Hypothalamus (tissue), 51 donors: ENCODE data around the gene PDZD8.
"Not testable (repeated sequence)": the region's sequence is repeated elsewhere in the genome, so short reads cannot be mapped to it uniquely, and the experiment has no call there.

Experiments
- DNase-seq, 51 donors: peaks; one replicate each; lab custom pipeline; 2025; lab: John Stamatoyannopoulos, UW

Gene PDZD8

GRCh38 chr10:117303451-117303850, 71.8 kb downstream of the PDZD8 start:
- not testable (repeated sequence) for DNase-seq

- DNase-seq = no peak
Measured at GRCh38 chr10:117300671-117301070, 74.6 kb downstream of the PDZD8 start.

- no peak for DNase-seq
Measured at GRCh38 chr10:117299435-117299834, 75.8 kb downstream of the PDZD8 start.

DNA sequence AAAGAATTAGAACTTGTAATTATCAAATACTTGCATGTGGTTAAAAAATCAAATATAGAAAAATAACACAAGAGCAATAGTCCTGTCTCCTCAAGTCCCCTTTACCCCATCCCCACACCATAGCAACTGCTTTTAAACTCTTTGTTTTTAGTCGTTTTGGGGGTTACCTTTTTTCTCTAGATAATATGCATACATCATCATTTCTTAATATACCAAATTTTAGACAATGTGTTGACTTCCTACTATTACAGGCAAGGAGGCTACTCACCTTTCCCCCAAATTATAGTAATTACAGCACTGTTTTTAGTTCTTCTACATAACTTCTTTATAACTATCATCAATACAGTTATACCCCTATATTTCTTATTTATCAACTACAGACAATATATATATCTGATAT, 77.0 kb downstream of the PDZD8 start:
- DNase-seq = no peak

GRCh38 chr10:117294735-117295134, 80.5 kb downstream of the PDZD8 start:
- DNase-seq = no peak

DNA sequence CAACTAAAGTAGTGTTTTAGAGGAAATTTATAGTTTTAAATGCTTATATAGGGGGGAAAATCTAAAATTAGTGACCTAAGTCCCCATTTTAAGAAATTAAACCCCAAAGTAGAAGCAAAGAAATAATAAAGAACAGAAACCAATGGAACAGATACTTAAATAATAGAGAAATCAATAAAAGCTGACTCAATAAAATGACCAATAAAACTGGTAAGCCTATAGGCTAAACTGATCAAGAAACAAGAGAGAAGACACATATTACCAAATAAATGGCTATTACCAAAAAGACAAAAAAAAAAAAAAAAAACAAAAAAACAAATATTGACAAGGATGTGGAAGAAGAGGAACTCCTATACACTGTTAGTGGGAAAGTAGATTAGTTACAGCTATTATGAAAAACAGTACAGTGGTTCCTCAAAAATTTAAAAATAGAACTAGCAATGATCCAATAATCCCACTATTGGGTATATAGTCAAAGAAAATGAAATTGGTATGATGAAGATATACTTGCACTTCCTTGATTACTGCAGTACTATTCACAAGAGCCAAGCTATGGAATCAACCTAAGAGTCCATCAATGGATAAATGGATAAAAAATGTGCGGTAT, 81.1 kb downstream of the PDZD8 start:
- no peak for DNase-seq

DNA sequence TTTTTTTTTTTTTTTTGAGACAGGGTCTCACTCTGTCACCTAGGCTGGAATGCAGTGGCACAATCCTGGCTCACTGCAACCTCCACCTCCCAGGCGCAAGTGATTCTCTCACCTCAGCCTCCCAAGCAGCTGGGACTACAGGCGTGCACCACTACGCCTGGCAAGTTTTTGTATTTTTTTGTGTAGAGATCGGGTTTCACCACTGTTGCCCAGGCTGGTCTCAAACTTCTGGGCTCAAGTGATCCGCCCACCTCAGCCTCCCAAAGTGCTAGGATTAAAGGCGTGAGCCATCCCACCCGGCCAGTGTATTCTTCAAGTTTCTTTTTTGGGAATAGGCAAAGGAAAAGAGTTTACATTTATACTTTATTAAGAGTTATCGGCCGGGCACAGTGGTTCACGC, 84.4 kb downstream of the PDZD8 start:
- not testable (repeated sequence) for DNase-seq

GRCh38 chr10:117284716-117285494, 90.3 kb downstream of the PDZD8 start:
- no peak for DNase-seq

- DNase-seq = no peak
Measured at GRCh38 chr10:117277675-117278074, 97.6 kb downstream of the PDZD8 start.

DNA sequence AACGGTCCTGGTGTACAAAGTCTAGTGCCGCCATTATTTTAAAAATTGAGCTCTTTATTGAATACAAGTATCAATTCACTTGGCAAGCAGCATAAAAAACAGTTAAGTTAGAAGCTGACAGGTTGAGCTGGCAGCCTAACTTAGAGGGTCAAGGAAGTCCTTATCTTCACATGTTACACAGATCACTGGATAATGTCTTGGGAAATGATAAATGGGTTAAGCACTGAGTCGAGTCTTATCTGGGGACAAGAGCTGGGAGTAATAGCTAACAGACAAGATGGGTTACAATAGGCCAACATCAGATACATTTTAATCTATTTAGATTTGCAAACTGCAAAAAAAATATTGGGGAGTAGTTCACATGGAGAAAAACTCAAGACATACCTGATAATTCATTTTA, 100.1 kb downstream of the PDZD8 start:
- no peak for DNase-seq

DNA sequence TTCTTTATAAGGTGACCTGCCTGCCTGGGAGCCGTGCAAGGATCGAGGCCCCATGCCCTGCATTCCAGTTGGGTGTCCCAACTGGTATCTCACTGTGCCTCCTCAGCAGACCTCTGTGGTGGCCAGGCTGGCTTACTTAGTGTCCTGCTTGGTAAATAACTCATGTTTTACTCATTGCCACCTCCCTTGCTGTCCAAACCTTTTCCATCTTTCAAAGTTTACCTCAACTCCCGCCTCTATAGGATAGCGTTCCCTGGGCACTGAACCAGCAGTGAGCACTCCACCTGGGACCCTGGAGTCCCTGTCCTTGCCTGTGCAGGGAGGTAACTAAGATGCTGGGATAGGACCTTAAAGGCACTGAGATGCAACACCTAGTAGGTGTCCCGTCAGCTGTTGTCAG, 100.7 kb downstream of the PDZD8 start:
- DNase-seq = no peak

GRCh38 chr10:117273980-117274379, 101.3 kb downstream of the PDZD8 start:
- DNase-seq = no peak

DNA sequence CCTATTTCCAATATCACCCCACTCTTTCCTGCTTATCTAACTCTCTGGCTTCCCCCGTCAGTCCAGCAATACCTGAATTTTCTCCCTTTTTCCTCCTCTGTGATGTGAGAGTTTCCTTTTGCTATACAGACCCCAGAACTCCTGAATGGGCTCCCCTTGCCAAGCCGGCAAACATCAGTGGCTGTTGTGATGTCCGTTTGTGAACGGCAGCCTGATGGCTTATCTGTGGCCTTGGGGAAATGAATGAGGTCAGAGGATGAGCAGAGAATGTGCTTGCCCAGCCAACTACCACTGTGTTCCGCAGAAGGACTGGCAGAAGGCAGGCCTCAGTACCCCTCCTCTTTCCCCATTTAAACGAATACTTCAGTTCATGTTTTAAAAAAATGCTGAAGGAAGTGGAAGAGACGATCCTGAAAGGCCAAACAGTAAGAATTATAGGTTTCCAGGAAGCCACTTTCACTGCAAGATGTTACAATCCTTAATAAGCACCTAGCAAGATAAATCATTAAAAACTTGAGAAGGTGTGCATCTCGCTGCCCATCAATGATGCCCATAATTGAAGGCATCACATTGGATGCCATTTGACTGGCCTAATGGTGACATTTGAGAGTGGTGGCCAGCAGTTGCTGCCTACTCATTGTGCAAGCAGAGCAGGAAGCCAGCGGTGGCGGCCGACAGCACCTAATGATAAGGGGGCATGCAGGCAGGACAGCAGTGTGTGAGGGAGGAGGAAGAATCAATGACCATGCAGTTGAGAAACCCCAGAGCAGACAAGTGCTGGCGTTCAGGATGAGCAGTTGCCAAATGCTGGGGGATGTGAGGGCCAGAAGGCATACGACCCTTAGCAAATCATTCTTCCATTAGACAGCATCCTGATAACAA, 102.8 kb downstream of the PDZD8 start:
- no peak for DNase-seq

DNA sequence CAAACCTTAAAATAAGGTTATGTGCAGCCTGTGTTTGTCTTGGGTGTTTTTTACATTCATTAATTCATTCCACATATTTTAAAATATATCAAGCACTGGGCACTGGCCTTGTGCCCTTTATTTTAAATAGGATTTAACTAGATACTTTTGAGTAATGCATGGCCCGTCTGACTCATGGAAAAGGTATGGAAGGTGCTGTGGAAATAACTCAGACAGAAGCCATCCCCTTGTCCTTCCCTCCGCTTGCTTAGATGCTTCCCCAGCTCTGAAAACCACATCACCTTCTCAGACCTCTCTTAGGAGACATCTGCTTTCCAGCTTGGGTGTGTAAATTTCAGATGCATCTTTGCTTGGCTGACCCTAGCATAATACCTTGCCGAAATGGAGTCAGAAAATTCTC, 103.8 kb downstream of the PDZD8 start:
- no peak for DNase-seq

- DNase-seq = no peak
Measured at GRCh38 chr10:117268907-117269306, 106.3 kb downstream of the PDZD8 start.

GRCh38 chr10:117268258-117268657, 107.0 kb downstream of the PDZD8 start:
- no peak for DNase-seq

DNA sequence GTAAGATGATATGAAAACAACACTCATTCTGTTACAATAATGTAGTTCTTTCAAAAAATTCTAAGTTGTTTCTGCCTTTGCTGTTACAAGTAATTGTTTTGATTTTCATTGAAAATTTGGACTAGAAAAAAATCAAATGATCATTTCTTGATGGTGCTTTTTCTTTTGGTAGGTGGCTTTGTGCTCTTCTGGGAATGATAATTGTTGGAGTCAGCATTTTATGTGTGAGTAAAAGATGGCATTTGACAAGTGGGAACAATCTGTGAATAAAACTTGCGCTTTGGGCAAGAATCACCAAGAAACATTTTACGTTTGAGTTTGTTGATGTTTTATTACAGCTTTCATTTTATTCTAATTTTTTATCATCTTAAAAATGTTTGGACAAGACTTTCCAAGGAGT, 108.4 kb downstream of the PDZD8 start:
- DNase-seq = no peak

DNA sequence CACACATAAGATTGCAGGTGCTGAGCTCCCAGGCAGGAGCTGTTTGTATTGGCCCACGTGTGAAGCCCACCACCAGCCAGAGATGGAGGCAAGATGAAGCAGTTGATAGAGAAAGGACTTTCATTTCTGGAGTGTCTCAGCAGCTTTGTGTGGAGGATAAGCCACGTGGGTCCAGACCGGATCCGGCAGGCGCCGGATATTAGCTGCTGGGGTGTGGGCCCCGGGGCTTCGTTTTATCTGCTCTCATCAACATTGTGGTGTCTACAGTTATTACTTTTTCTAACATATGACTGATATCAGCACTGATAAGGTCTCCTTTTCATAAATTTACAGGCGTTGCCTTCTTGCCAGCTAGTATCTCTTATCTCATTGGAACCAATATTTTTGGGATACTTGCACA, 108.8 kb downstream of the PDZD8 start:
- DNase-seq = no peak

GRCh38 chr10:117264782-117265181, 110.5 kb downstream of the PDZD8 start:
- no peak for DNase-seq

DNA sequence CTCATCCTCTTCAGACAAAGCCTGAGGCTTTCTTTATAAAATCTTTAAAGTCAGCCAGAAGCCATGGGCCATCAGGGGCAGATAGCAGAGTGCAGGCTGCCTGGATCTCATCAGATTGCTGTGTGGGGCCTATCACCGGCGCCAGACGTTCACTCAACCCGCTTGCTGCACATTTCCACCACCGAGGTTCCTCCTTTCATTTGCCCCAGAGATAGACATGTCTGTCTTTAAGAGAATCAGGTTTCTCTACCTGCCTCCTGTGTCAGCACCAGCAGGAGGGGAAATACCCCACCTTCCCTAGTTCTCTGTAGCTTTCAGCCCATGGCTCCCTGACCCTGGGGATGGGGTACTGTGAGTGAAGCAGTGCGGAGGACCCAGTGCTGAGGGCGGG, 112.3 kb downstream of the PDZD8 start:
- DNase-seq = no peak

- DNase-seq = no peak
Measured at GRCh38 chr10:117262291-117262902, 112.8 kb downstream of the PDZD8 start.
